ENCODE results near the gene HCFC1.
A peak's percentile ranks its signal among the peaks of the same experiment; 100 is the strongest.

Gene HCFC1

GRCh38 chrX:153947009-153947769 is 24.4 kb downstream of the HCFC1 start:
- TF ChIP-seq, protein P1, sequence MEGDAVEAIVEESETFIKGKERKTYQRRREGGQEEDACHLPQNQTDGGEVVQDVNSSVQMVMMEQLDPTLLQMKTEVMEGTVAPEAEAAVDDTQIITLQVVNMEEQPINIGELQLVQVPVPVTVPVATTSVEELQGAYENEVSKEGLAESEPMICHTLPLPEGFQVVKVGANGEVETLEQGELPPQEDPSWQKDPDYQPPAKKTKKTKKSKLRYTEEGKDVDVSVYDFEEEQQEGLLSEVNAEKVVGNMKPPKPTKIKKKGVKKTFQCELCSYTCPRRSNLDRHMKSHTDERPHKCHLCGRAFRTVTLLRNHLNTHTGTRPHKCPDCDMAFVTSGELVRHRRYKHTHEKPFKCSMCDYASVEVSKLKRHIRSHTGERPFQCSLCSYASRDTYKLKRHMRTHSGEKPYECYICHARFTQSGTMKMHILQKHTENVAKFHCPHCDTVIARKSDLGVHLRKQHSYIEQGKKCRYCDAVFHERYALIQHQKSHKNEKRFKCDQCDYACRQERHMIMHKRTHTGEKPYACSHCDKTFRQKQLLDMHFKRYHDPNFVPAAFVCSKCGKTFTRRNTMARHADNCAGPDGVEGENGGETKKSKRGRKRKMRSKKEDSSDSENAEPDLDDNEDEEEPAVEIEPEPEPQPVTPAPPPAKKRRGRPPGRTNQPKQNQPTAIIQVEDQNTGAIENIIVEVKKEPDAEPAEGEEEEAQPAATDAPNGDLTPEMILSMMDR (IDR thresholded peaks at IDR 0.05; ENCODE audit: low read depth, low read length, missing control alignments) = peak; percentile 91
- no peak for DNase-seq (ENCODE audit: extremely low read depth, low read depth)
- H3K4me3 ChIP-seq (replicated peaks; ENCODE audit: low read depth, low read length) = no peak overlapping the region

- TF ChIP-seq, protein P1 (IDR thresholded peaks at IDR 0.05; ENCODE audit: low read depth, low read length, missing control alignments) = no peak
- no peak for DNase-seq (ENCODE audit: extremely low read depth, low read depth)
Observed at GRCh38 chrX:153945956-153946943, 25.4 kb downstream of the HCFC1 start.

DNA sequence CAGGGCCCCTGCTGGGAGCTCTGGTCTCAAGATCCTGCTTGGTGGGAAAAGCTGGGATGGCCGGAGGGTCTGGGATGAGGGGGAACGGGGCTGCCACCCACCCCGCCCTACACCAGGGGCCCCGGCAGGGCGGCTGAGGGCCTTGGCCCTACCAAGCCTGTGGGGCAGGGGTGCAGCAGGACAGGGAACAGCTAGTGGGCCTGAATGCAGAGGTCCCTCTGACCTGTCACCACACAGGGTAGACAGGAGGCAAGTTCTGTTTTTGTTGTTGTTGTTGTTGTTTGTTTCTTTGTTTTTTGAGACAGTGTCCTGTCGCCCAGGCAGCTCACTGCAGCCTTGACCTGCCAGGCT is 26.8 kb downstream of the HCFC1 start:
- DNase-seq (ENCODE audit: extremely low read depth, low read depth) = no peak
- TF ChIP-seq, protein P1 (IDR thresholded peaks at IDR 0.05; ENCODE audit: low read depth, low read length, missing control alignments) = no peak
- no peak overlapping the region for H3K4me3 ChIP-seq (replicated peaks; ENCODE audit: low read depth, low read length)

More at GRCh38 chrX:153945956-153946943, 25.4 kb downstream of the HCFC1 start:
- H3K4me3 ChIP-seq (replicated peaks; ENCODE audit: low read depth, low read length) = no peak overlapping the region

DNA sequence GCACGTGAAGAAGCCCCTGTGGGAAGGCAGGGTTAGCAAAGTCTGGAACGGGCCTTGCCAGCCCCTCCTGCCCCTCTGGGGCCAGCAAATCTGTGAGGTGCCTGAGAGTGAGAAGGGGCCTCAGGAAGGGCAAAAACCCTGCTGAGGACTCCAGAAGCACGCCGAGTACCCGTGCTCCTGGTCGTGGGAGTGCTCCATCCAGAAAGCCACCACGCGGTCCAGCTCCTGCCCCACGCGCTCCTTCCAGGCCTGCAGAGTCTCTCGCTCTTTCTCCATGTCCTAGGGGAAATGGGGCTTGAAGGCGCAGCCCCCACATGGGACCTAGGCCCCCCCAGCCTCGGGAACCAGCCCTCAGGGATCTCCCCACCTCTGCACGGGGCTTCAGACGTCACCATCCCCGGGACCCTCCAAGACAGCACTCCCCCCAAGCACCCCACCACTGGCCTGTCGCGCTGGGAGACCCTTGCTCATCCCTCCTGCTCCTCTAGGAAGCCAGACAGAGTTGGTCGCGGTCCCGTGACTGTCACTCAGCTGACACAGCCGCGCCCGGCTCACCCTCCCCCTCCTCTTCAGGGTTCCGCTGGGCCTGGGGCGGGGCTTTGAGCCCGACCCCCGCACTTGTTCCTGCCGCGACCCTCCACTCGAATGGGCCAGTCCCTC is 27.3 kb downstream of the HCFC1 start, which contains the start of gene RENBP:
RENBP (minus strand) TSS at position 504 of the 660 bp plus-strand sequence; CDS start at position 471, 33 bp downstream.
- no peak within 1 kb of the TSS for H3K4me3 ChIP-seq (replicated peaks; ENCODE audit: low read depth, low read length)
- DNase-seq (ENCODE audit: extremely low read depth, low read depth) = no peak
- TF ChIP-seq, protein P1 (IDR thresholded peaks at IDR 0.05; ENCODE audit: low read depth, low read length, missing control alignments) = no peak

DNA sequence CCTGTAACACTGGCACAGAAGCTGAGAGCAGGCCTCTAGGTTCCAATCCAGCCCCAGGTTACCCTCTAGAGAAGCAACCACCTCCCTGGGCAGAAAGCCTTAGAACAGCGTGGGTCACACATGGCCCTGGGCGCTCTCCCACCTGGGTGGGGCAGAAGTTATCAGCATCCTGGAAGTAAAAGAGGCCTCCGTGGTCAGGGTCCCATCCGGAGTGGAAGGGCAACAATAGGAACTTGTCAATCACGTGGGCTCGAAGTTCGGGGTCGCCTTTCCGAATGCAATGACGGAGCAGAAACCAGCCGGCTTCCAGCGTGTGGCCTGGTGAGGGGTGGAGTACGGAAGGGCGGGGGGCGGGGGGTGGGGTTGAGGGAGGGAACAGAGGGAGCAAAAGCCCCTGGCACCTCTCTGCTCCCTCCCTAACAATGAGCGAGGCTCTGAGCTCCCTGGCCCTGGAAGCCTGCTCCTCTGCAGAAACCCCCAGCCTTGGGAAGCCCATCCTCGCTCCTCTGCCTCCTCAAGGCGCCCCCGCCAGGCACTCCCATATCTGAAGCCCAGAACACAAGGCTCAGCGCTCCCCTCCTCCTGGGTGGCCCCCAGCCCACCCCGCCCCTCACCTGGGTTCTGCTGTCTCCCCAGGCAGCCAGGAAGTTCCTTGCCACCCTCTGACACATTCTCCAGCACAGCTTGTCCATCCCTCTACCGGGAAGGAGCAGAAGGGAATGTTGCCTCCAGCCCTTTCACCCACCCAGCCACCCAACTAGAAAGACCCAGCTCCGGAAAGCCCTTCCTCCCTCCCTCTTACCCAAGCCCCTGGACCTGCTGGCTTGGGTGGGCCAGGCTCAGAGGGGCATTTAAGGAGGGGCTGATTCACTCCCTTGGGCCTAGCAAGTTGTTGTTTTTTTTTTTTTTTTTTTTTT is 30.0 kb downstream of the HCFC1 start:
- DNase-seq (ENCODE audit: extremely low read depth, low read depth) = no peak
- no peak overlapping the region for H3K4me3 ChIP-seq (replicated peaks; ENCODE audit: low read depth, low read length)

More for the DNA sequence above, 30.0 kb downstream of the HCFC1 start:
- TF ChIP-seq, protein P1 (IDR thresholded peaks at IDR 0.05; ENCODE audit: low read depth, low read length, missing control alignments) = no peak
